Measurements from ENCODE around the gene RAB34.

RAB34 gene, protein sequence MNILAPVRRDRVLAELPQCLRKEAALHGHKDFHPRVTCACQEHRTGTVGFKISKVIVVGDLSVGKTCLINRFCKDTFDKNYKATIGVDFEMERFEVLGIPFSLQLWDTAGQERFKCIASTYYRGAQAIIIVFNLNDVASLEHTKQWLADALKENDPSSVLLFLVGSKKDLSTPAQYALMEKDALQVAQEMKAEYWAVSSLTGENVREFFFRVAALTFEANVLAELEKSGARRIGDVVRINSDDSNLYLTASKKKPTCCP

DNA sequence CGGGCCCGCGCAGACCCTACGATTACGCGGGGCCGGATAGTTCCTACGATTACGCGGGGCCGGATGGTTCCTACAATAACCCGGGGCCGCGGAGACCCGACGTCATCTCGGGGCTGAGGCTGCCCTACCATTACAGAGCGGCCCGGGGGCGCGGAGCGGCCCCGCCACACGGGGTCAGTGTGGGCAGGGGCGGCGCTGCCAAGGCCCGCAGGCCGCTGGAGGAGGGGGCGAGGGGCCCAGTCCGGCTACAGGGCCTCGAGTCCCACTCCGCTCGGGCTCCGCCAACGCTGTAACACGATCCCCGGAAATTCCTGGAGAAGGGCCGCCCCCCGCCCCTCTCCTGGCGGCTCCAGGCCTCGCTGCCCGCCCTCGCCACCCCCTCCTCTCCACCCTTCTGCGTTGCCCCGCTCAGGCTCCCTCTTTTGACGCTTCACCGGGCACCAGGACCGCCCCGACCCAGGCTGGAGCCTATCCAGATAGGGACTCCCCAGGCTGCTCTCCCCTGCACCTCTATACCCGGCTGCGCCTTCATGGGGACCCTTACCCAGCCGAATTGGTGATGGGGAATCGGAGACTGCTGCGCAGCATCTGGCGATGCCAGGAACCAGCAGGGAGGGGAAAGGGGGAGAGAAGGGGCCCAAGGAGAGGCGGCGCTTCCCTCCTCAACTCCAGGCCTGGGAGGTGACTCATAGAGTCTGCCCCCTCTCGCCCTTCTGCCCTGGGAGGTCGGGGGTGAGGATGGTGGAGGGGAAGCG lies at the start of gene RAB34:
RAB34 (minus strand) TSS at position 291 of the 755 bp plus-strand sequence. CDS start 602 bp downstream, outside the sequence.
- no peak for DNase-seq (ENCODE audit: low read depth in 2 of 2)

DNA sequence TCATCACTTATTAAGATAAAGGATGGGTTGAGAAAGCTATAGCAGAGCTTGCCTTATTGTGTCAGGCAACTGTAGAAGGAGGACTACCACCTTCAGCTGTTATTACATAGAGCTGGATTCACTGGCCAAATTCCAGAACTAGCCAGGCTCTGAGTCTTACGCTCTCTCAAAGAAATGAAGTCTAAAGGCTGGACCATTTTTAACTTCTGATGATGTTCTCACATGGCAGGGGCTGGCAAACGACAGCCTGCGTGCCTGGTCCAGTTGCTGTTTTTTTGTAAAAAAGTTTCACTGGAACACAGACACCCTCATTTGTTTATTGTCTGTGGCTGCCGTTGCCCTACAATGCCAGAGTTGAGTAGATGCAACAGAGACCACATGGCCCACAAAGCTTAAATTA lies 47.4 kb upstream of the RAB34 start:
- DNase-seq (ENCODE audit: low read depth in 2 of 2): no peak

DNA sequence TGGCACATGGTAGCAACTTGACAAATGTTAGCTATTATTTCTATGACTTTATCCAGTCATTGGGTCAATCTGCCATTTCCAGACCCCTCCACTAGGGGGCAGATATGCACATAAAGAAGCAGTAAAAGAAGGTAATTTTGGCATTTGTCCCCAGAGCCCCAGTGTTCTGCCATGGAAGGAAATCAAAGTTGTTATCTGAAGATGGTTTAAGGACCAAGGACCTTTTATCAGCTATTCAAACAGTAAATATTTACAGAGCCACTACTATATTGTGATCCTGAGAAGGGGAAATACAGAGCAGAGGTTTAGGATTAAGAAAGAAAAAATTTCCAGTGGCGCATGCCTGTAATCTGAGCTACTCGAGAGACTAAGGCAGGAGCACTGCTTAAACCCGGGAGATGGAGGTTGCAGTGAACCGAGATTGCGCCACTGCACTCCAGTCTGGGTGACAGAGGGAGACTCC lies 46.2 kb upstream of the RAB34 start:
- peak; percentile 54 to 70 for DNase-seq (ENCODE audit: low read depth in 2 of 2)

DNA sequence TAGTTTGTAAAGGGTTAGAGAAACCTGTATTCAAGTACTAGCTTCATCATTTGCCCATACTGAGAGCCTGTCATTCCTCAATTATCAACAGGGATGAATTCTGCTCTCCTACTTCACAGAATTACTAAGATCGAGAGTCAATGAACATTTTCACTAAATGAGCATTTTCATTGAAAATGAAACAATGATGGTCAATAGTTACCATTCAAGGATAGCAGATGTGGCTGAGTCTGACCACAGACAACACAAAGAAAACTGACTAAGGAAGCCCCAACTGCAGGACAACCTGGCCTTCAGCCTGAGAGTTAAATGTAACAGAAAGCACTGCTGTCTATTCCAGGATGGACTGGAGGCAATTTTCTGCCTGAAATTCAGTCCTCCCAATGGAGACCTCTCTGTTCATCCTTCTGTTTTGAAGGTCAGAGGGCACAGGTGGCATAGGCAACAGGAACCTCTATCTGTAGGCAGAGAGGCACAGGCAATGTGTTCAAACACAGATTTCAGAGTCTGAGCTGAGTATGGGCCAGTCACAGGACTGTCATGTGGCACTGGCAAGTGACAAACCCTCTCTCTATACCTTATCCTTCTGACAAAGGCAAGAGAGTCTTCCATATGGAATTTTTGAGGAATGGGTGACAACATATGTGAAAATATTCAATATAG lies 45.6 kb upstream of the RAB34 start:
- no peak for DNase-seq (ENCODE audit: low read depth in 2 of 2)

DNA sequence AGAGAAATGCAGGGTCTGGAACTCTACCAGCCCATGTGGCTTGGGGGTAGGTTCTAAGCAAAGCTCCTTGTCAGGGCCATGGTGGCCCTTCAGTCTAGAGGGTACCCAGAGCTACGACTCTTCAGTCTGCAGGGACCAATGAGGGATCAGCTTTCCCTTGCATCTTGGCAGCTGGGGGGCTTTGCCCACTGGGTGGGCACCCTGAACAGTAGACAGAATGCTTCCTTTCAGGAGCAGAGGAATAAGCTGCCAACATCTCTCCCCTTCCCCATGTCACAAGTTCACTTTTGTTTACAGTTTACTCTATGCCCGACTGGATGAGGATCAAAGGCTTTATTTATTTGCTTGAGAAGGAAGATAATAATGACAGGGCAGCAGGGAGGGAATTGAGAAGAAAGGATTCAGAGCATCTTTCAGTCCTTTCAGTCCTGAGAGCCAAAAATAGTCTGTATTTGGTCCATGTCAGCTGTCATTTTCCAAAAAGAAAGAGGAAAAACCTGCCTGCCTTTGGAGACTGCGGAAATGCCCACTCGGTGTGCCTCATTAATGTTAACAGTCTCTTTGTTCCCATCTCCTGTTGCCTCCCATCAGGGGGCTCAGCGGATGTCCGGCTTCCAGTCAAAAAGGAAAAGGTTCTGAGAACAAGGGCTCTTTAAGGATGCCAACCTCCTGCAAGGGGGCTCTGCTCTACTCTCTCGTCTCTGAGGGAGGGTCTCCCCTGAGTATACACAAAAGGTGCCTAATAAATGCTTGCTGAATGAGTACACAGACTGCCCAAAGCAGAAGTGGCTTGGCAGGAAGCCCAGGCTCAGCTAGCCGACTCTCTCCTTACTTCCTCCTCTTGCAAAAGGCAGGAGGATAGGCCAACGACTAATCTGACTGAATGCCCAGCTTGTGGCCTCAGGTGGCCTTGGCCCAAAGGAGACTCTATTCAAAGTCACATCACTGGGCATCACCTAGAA lies 43.2 kb upstream of the RAB34 start:
- no peak for DNase-seq (ENCODE audit: low read depth in 2 of 2)

DNA sequence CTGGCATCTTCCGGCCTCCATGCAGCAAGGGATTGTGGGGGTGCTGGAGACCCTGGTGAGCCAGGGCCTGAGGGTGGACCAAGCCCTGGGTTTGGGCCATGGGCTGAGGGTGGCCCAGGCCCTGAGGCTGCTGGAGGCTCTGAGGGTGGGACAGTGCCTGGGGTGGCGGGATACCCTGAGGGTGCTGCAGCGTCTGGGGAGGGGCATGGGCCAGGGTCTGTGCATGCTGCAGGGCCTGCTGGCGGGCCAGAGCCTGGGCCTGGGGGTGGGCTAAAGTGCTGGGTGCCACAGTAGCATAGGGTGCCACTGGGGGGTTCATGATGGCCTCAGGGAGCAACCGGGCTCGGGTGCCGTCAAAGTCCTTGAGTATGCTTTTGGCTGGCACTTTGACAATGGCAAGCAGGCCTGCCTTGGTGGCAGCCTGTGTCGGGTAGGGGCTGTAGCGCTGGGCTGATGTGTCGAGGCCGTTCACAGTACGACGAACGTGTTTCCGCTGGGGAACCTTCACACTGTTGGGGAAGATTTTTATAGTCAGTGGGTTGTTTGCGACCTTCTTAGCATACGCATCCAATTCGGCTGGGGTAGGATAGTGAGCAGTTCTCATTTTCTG lies 41.7 kb upstream of the RAB34 start:
- no peak for DNase-seq (ENCODE audit: low read depth in 2 of 2)

DNA sequence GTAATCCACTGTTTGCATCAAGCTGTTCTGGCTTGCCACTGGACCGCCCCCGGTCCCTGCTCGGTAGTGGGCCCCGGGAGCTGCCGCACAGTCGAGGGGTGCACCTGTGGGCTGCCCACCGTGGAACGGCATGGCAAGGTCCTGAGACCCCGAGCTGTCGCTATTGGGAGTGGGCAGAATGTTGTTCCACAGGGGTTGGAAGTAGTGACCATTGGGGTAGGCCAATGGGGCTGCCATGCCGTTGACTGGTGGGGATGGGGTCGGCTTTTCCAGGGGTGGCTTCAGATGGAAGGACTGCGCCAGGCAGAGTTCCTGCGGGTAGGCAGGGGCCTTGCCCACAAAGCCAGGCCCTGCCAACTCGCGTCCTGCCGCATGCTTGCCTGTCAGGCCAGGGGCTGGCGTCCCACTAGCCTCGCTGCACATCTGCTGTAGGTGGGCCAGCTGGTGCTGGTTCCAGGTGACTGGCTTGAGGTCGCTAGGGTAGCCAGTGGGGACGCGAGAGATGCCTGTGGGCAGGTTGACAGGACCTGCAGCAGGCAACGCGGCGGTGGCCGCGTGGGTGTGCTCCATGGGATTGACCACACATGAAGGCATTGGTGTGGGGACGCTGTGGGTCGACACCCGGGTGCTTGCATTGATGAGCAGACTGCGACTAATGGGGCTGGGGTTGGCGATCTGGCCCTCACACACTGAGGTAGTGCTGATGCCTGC lies 40.9 kb upstream of the RAB34 start:
- no peak for DNase-seq (ENCODE audit: low read depth in 2 of 2)

DNA sequence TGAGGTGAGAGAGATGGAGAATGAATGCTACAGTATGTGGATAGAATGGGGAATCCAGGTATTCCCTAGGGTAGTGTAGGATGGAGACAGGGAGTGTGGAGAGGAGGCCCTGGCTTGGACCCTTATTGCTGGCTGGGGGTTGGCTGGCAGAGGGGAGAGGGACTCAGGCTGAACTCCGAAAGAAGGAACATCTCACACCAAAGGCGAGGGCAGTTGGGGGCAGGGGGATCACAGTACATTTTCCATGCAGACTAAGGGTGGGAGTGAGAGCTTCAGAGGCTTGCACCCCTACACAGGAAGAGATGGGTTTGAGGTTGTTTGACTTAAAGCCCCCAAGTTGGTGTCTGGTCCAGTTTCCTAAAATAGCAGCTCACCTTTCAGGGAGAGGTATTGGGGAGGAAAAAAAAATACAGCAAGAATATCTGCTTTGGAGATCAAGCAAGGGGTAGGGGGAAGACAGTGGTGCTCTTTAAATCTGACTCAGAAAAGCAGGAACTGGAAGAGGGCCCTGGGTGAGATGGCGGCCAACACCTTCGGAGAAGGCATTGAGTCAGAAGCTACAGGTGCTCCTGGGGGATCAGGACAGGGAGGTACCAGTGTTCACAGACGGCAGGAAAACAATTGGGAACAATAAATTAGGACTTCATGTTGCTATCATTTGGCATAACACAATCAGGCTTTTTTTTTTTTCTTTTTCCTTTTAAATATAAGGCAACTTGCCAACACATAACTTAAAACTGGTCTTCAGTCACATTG lies 38.6 kb upstream of the RAB34 start:
- DNase-seq (ENCODE audit: low read depth in 2 of 2): no peak

DNA sequence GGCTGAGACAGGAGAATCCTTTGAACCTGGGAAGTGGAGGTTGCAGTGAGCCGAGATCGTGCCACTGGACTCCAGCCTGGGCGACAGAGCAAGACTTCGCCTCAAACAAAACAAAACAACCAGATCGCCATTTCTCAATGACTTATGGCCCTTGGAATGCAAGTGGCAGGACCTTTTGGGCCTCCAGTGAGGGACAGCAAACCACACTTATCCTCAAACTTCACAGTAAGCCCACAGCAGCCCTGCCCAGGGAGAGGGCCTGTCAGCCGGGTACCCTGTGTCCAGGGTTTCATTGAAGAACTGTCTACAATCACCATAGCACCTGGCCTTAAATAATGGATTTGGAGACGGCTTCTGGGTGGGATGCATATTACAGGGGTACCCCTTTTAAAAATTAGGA lies 37.8 kb upstream of the RAB34 start:
- no peak for DNase-seq (ENCODE audit: low read depth in 2 of 2)

DNA sequence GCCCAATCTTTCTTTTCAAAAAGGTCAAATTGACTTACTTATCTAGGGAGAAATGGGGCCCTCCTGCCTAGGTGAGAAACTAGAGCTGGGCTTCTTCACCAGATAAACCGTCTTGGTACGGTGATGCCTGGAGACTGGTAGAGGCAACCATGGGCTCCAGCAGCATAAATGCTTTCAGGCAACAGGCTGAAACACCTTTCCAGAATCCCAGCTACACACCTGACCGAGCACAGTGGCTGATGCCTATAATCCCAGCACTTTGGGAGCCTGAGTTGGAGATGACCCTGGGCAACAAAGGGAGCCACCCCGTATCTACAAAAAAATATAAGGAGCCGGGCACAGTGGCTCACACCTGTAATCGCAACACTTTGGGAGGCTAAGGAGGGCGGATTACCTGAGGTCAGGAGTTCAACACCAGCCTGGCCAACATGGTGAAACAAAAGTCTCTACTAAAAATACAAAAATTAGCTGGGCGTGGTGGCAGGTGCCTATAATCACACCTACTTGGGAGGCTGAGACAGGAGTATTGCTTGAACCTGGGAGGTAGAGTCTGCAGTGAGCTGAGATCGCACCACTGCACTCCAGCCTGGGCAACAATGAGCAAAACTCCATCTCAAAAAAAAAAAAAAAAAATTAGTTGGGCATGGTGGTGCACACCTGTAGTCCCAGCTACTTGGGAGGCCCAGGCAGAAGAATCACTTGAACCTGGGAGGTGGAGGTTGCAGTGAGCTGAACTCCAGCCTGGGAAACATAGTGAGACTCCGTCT lies 34.1 kb upstream of the RAB34 start:
- DNase-seq (ENCODE audit: low read depth in 2 of 2): no peak

DNA sequence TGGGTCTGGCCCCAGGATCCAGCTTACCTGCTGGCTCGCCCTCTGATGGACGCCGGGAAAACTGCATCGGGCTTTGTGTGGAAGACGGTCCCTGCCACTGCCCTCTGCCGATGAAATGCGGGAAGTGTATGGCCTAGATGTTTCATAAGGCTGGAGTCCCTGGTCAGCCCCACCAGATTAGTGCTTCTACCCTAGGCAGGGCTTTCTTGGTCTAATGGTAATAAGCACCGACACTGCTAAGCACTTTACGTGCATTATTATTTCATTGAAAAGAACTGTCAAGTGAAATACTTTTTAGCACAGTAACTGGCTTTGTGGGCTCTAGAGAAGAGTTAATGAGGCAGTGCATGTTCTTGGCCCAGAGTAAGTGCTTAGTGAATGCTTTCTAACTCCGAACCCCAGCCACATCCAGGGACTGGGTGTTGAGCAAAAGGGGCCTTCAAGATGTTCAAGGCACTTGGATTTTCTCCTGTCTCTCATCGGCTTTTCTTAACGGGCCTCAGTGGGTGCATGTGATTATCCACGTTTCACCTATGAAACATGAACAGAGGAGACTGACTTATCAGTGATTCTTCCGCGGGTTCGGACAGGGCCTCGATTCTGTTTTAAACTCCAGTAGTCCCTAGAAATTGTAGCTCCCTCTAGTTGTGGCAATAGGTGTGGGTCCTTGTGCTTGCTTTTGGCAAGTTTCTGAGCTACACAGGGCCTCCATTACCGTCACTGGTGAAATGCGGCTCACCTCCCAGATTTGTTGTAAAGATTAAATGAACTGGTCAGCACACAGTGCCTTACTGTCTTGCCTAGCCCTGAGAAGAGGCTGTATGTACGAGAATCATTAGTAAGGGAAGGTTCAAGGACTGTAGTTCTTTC lies 32.7 kb upstream of the RAB34 start:
- DNase-seq (ENCODE audit: low read depth in 2 of 2): peak; percentile 76 to 80

DNA sequence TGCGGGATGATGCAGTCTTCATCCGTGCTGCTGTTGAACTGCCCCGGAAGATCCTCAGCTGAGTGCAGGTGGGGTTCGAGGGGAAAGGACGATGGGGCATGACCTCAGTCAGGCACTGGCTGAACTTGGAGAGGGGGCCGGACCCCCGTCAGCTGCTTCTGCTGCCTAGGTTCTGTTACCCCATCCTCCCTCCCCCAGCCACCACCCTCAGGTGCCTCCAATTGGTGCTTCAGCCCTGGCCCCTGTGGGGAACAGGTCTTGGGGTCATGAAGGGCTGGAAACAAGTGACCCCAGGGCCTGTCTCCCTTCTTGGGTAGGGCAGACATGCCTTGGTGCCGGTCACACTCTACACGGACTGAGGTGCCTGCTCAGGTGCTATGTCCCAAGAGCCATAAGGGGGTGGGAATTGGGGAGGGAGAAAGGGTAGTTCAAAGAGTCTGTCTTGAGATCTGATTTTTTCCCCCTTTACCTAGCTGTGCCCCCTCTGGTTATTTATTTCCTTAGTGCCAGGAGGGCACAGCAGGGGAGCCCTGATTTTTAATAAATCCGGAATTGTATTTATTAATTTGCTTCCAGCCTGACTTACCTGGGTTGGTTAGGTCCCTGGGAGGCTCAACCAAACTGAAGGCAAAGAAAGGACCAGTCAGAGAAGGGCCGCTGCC lies 32.0 kb upstream of the RAB34 start:
- DNase-seq (ENCODE audit: low read depth in 2 of 2): no peak

DNA sequence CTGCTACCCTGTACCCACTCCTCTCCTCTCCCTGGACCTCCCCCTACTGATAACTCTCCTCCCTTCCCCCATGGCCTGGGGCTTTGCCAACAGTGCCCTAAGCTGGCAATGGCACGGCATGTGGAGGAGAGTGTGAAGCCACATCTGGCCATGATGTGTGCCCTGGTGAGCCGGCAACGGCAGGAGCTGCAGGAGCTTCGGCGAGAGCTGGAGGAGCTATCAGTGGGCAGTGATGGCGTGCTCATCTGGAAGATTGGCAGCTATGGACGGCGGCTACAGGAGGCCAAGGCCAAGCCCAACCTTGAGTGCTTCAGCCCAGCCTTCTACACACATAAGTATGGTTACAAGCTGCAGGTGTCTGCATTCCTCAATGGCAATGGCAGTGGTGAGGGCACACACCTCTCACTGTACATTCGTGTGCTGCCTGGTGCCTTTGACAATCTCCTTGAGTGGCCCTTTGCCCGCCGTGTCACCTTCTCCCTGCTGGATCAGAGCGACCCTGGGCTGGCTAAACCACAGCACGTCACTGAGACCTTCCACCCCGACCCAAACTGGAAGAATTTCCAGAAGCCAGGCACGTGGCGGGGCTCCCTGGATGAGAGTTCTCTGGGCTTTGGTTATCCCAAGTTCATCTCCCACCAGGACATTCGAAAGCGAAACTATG lies 31.3 kb upstream of the RAB34 start:
- no peak for DNase-seq (ENCODE audit: low read depth in 2 of 2)

DNA sequence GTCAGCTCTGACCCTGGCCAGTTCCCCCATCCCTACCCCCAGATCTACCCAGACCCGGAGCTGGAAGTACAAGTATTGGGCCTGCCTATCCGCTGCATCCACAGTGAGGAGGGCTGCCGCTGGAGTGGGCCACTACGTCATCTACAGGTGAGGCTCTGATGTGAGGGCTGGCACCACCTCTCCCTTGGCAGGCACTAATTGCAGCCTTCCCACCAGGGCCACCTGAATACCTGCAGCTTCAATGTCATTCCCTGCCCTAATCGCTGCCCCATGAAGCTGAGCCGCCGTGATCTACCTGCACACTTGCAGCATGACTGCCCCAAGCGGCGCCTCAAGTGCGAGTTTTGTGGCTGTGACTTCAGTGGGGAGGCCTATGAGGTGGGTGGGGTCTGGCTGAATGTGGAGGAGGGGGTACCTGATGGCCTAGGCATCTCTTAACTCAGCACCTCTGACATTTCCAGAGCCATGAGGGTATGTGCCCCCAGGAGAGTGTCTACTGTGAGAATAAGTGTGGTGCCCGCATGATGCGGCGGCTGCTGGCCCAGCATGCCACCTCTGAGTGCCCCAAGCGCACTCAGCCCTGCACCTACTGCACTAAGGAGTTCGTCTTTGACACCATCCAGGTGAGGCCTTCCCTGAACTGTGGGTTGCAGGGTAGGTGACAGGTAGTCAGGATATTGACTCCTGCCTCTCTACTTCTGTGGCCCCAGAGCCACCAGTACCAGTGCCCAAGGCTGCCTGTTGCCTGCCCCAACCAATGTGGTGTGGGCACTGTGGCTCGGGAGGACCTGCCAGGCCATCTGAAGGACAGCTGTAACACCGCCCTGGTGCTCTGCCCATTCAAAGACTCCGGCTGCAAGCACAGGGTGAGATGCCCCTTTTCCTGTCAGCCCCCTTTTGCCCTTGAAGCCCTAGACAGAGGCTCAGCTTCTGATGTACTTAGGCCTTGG lies 30.4 kb upstream of the RAB34 start:
- no peak for DNase-seq (ENCODE audit: low read depth in 2 of 2)

DNA sequence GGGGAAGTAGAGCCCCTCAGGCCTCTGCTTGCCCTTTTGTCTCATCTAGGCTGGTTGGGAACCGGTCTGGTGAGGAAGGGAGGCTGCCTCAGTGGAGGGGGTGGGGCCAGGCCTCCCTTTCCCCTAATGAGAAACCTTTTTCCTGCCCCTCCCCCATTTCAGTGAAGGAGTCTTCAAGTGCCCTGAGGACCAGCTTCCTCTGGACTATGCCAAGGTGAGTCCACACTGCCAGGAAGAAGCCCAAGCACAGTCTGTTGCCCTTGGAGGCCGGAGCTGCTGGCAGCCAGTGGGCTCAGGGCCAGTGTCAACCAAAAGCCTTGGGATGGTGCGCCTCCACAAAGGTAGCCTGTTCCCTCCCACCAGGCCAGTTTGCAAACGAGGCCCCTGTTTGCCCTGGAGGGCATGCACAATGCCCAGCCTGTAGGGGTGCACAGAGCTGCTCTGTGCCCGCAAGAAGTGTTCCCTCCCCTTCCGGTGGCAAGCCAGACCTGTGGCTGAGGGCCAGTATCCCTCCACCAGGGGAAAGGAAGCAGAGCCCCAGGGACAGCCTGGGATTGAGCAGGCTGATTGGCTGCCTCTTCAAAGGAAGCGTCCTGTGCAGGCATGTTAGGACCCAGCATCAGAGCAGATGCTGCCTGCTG lies 29.5 kb upstream of the RAB34 start:
- no peak for DNase-seq (ENCODE audit: low read depth in 2 of 2)

Data from stimulated activated CD8-positive, alpha-beta memory T cell treated with anti-CD3 and anti-CD28 coated beads, Interleukin-7, amount 100 ng/mL, for 4 hours (primary cell).